ENCODE results near the gene MACROH2A1. TPM values are rescaled to one million over a fixed set of nuclear protein-coding genes. Genes with fewer than 3 reads are reported as not detected.

The MACROH2A1 gene
- 141 and 165 TPM in 2 replicates for total RNA-seq
- 122 TPM for polyA plus RNA-seq (2012)

- peak; percentile 90 for DNase-seq (ENCODE audit: low read depth)
These were observed at the start of gene MACROH2A1 for GRCh38 chr5:135398855-135399793. Gene MACROH2A1 (minus strand): TSS chr5:135399231. CDS start chr5:135389093, 10,138 bp downstream.

DNA sequence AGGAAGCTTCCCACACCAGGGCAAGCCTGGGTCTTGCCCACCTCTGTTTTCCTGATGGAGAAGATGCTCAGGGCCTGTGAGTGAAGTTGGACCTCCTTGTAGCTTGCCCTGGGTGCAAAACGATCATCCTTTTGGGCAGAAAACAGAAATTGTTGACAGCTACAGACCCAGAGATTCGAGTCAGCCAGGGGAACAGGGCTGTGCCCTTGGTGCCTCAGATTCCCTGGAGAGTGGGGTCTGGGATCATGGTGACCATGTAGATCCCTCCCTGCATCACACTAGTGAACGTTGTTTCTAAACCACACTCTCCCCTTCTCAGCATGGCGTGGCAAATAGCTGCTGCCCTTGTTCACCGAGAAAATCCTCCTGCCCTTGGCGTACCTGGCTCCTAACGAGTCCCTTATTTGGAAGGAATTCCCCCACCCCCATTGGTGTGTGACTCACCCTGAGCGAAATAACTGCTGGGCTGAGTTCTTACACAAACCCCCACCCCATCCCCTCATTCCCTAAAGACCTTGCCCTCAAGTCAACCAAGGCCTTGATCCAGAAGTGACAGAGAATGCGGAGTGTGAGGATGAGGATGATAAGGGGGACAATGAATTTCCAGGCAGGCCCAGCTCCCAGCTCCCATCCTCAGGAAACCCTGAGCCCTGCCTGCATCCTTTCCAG, 49.2 kb upstream of the MACROH2A1 start:
- DNase-seq (ENCODE audit: low read depth) = no peak

DNA sequence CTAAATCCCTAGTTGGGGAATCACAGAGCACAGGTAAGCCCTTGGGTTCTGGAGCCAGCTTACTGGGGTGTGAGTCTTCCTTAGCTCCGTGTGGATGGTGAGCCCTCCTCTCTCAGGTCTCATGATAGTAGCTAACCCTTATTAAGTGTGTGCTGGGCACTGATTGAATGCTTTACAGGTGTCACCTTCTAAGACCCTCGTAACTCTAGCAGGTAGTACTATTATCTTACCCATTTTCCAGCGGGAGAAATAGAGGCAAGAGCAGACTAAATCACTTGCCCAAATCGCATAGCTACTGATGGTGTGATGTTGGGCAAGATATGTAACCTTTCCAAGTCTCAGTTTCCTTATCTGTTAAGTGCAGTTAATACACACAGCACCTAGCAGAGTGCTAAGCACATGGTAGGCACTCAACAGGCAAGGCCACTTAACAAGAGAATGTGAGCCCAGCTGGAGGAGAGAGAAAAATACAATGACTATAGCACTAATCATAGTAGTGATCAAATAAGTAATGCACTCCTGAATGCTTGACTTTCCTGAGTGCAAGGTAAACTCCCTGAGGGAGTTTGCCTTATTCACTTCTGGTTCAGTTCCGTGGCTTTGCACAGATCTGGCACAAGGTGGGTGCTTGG, 48.4 kb upstream of the MACROH2A1 start, which contains the start of gene DCANP1:
TSS of gene DCANP1 (minus strand) at position 51 of the 632 bp plus-strand sequence. CDS start 240 bp downstream, outside the sequence.
- DNase-seq (ENCODE audit: low read depth) = no peak

GRCh38 chr5:135446615-135447014, 47.6 kb upstream of the MACROH2A1 start:
- no peak for DNase-seq (ENCODE audit: low read depth)

- DNase-seq (ENCODE audit: low read depth) = no peak
These were observed 47.2 kb upstream of the MACROH2A1 start for GRCh38 chr5:135446206-135446605.

DNA sequence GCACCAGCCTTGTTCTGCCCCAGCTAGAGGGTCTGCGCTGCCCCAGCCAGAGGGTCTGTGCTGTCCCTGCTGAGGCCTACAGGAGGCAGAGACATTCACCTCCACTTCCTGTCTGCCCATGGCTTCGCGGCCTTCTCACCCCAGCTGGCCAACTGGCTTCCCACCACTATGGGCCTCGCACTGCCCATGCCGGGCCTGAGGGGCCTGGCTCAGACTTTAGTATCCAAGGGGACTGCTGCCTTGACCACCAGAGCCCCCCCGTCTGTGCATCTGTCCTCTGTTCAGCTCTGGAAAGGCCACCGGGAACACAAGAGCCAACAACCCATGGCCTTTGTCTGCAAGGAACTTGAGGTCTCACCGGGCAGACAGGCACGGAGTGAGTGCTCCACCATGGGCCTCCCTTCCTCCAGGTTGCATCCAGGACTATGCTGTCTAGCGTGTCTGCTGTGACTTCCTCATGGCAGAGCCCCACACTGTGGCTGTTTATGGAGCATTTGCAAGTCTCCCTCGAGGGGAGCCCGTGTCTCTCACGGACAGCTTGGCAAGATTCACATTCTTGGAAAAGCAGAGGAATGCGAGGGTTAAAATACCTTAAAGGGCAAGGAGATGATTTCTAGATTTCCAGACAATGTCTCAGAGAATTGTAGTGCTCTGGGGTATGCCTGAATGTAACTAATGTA, 46.4 kb upstream of the MACROH2A1 start:
- no peak for DNase-seq (ENCODE audit: low read depth)

- no peak for DNase-seq (ENCODE audit: low read depth)
These were observed 45.9 kb upstream of the MACROH2A1 start for GRCh38 chr5:135444881-135445280.

- DNase-seq (ENCODE audit: low read depth) = no peak
These were observed 45.3 kb upstream of the MACROH2A1 start for GRCh38 chr5:135444360-135444759.

- no peak for DNase-seq (ENCODE audit: low read depth)
These were observed 44.3 kb upstream of the MACROH2A1 start for GRCh38 chr5:135443161-135443960.

- no peak for DNase-seq (ENCODE audit: low read depth)
These were observed 43.6 kb upstream of the MACROH2A1 start for GRCh38 chr5:135442431-135443160.

- no peak for DNase-seq (ENCODE audit: low read depth)
These were observed 42.9 kb upstream of the MACROH2A1 start for GRCh38 chr5:135441919-135442318.

DNA sequence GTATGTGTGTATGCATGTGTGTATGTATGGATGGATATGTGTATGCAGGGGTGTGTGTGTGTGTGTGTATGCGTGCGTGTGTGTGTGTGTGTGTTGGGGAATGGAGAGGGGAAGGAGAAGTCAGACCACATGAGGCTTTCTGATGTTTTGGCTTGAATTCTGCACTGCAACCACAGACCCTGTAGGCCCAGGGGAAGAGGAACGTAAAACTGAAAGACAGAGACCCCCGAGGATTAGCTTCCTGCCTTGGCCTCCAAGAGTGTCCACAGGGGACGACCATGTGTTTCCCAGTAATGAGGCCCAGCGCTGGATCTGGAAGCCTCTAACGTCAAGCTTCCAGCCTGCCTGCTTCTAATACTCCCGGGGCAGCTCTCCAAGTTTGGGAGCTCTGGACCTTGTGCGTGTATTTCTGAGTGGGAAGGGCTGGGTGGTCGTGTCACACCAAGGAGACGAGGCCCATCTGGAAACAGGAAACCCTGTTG, 42.4 kb upstream of the MACROH2A1 start:
- no peak for DNase-seq (ENCODE audit: low read depth)

- no peak for DNase-seq (ENCODE audit: low read depth)
These were observed 41.9 kb upstream of the MACROH2A1 start for GRCh38 chr5:135440916-135441315.

GRCh38 chr5:135439231-135440205, 40.5 kb upstream of the MACROH2A1 start:
- no peak for DNase-seq (ENCODE audit: low read depth)

- DNase-seq (ENCODE audit: low read depth) = no peak
These were observed 39.7 kb upstream of the MACROH2A1 start for GRCh38 chr5:135438636-135439221.

DNA sequence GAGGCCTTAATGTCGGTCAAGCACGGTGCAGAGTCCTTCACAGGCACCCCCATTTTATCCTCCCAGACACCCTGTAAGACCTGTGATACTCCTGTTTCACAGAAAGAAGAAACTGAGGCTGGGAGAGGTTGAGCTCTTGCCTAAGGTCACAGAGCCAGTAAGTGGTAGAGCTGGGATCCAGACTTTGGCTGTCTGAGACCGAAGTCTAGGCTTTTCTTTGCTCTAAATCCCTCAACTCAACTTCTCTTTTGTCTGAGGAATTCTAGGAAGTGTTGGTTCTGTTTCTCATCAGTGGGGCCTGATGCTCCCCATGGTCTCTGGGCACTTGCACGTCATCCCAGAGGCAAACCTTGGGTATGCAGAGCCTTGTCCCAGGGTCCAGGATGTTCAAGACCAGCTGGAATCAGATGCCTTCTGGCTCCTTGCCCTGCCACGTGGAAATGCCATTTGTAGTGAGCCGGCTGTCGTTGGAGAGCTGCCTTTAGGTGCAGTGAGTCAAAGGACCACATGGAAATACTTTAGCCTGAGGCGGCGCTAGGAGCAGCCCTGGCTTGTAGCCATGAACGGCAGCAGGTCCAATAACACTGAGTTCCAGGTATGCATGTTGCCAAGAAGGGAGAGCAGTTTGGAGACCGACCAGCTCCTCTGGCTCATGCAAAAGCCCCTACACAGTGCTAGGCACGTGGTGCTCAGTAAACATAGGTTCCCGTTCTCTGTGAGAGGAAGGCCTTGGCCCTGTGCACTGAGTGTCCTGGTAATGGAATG, 38.9 kb upstream of the MACROH2A1 start:
- DNase-seq (ENCODE audit: low read depth) = peak; percentile 93

DNA sequence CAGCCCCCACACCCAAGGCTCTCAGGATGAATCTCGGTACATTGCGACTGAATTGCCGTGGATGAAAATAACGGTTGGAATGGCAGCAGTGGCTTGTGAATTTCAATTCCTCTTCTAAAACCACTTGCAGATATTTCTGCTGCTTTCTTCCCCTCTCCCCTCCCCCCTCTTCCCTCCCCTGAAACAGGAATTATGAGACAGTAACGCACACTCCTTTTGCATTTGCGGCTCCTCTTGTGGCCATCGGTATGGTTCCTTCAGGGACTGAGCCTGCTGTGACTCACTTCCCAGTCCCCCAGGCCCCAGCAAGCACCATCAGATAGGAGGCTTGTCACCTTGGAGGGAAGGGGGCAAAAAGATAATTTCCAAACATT, 38.4 kb upstream of the MACROH2A1 start:
- DNase-seq (ENCODE audit: low read depth) = no peak
